ENCODE data around the gene CCDC33. TPM values are rescaled to one million over a fixed set of nuclear protein-coding genes. Genes with fewer than 3 reads are reported as not detected.

Gene CCDC33
- total and polyA plus RNA-seq, 4 experiments from 2014 or later: not detected

- Mint-ChIP-seq H3K27ac (no peak overlapping the region), H3K27me3 (peaks cover 7 to 8% of the 10 kb centered on the region in 2 donors), H3K4me1 (no peaks in the 10 kb centered on the region), H3K9me3 (no peaks in the 10 kb centered on the region), H3K4me3 (no peak overlapping the region), H3K36me3 (no peaks in the 10 kb centered on the region)
- DNase-seq: no peak
- ChIA-PET CTCF (ENCODE audit: partially characterized antibody) (no interaction called here), POLR2A (ENCODE audit: partially characterized antibody) (no interaction called here)
- no peak overlapping the region for H3K27ac ChIP-seq (ENCODE audit: low read depth, low read length)
- no peaks in the 10 kb centered on the region for H3K9me3 ChIP-seq (ENCODE audit: control insufficient read depth in 1 of 2, low read length in 2 of 2)
- no peaks in the 10 kb centered on the region for H3K4me1 ChIP-seq (ENCODE audit: insufficient read depth, low read length)
- intact Hi-C loops (cut with micrococcal nuclease): no loop called here
- H3K27me3 ChIP-seq (ENCODE audit: insufficient read depth, low read length): no peaks in the 10 kb centered on the region
- no peak overlapping the region for H3K4me3 ChIP-seq (ENCODE audit: low read length in 2 of 2)
- H3K36me3 ChIP-seq (ENCODE audit: insufficient read depth, low read length): no peaks in the 10 kb centered on the region
Observed at GRCh38 chr15:74234598-74234875, 1.6 kb upstream of the CCDC33 start.

- no peak for DNase-seq
- peaks cover 7 to 16% of the 10 kb centered on the region in 2 donors for H3K27me3 Mint-ChIP-seq
- no peak overlapping the region for H3K4me3 Mint-ChIP-seq
- no peaks in the 10 kb centered on the region for H3K4me1 ChIP-seq (ENCODE audit: insufficient read depth, low read length)
- H3K9me3 ChIP-seq (ENCODE audit: control insufficient read depth in 1 of 2, low read length in 2 of 2): no peaks in the 10 kb centered on the region
- ChIA-PET CTCF (ENCODE audit: partially characterized antibody) (no interaction called here), POLR2A (ENCODE audit: partially characterized antibody) (no interaction called here)
- intact Hi-C loops (cut with micrococcal nuclease): no loop called here
- H3K4me1 Mint-ChIP-seq: peaks cover 0 to 2% (median 0%) of the 10 kb centered on the region in 4 donors
- no peaks in the 10 kb centered on the region for H3K36me3 Mint-ChIP-seq
- H3K27ac ChIP-seq (ENCODE audit: low read depth, low read length): no peak overlapping the region
- peak overlapping the region in 1 of 7 donors; percentile 23 for H3K27ac Mint-ChIP-seq
- H3K27me3 ChIP-seq (ENCODE audit: insufficient read depth, low read length): no peaks in the 10 kb centered on the region
- H3K4me3 ChIP-seq (ENCODE audit: low read length in 2 of 2): no peak overlapping the region
- no peaks in the 10 kb centered on the region for H3K36me3 ChIP-seq (ENCODE audit: insufficient read depth, low read length)
- H3K9me3 Mint-ChIP-seq: no peaks in the 10 kb centered on the region
Observed at GRCh38 chr15:74239051-74239705, 3.1 kb downstream of the CCDC33 start.

- POLR2A ChIA-PET (ENCODE audit: partially characterized antibody): no interaction called here
- Histone ChIP-seq H3K27me3 (ENCODE audit: insufficient read depth, low read length) (no peaks in the 10 kb centered on the region), H3K4me1 (ENCODE audit: insufficient read depth, low read length) (no peaks in the 10 kb centered on the region), H3K27ac (ENCODE audit: low read depth, low read length) (no peak overlapping the region), H3K9me3 (ENCODE audit: control insufficient read depth in 1 of 2, low read length in 2 of 2) (no peaks in the 10 kb centered on the region), H3K4me3 (ENCODE audit: low read length in 2 of 2) (no peak overlapping the region), H3K36me3 (ENCODE audit: insufficient read depth, low read length) (no peaks in the 10 kb centered on the region)
- no peak overlapping the region for H3K4me3 Mint-ChIP-seq
- H3K27ac Mint-ChIP-seq: no peak overlapping the region
- no peaks in the 10 kb centered on the region for H3K9me3 Mint-ChIP-seq
- peaks cover 14 to 21% of the 10 kb centered on the region in 2 donors for H3K27me3 Mint-ChIP-seq
- no peak for DNase-seq
- intact Hi-C loops (cut with micrococcal nuclease): no loop called here
- H3K36me3 Mint-ChIP-seq: no peaks in the 10 kb centered on the region
- H3K4me1 Mint-ChIP-seq: peaks cover 4 to 7% (median 5%) of the 10 kb centered on the region in 4 donors
- CTCF ChIA-PET (ENCODE audit: partially characterized antibody): no interaction called here
Observed at GRCh38 chr15:74240002-74240568, 4.0 kb downstream of the CCDC33 start.

- DNase-seq: no peak
- H3K27ac Mint-ChIP-seq: no peak overlapping the region
- H3K4me3 Mint-ChIP-seq: no peak overlapping the region
- H3K27me3 Mint-ChIP-seq: peaks cover 20 to 25% of the 10 kb centered on the region in 2 donors
- H3K9me3 Mint-ChIP-seq: no peaks in the 10 kb centered on the region
- ChIA-PET POLR2A (ENCODE audit: partially characterized antibody) (no interaction called here), CTCF (ENCODE audit: partially characterized antibody) (no interaction called here)
- peaks cover 5 to 12% (median 6%) of the 10 kb centered on the region in 4 donors for H3K4me1 Mint-ChIP-seq
- Histone ChIP-seq H3K36me3 (ENCODE audit: insufficient read depth, low read length) (no peaks in the 10 kb centered on the region), H3K4me3 (ENCODE audit: low read length in 2 of 2) (no peak overlapping the region), H3K9me3 (ENCODE audit: control insufficient read depth in 1 of 2, low read length in 2 of 2) (no peaks in the 10 kb centered on the region), H3K27me3 (ENCODE audit: insufficient read depth, low read length) (no peaks in the 10 kb centered on the region), H3K27ac (ENCODE audit: low read depth, low read length) (no peak overlapping the region), H3K4me1 (ENCODE audit: insufficient read depth, low read length) (no peaks in the 10 kb centered on the region)
- no peaks in the 10 kb centered on the region for H3K36me3 Mint-ChIP-seq
- intact Hi-C loops (cut with micrococcal nuclease): no loop called here
Observed at GRCh38 chr15:74240897-74241614, 4.9 kb downstream of the CCDC33 start.

- H3K4me3 Mint-ChIP-seq: no peak overlapping the region
- Histone ChIP-seq H3K9me3 (ENCODE audit: control insufficient read depth in 1 of 2, low read length in 2 of 2) (no peaks in the 10 kb centered on the region), H3K27ac (ENCODE audit: low read depth, low read length) (no peak overlapping the region), H3K36me3 (ENCODE audit: insufficient read depth, low read length) (no peaks in the 10 kb centered on the region), H3K4me1 (ENCODE audit: insufficient read depth, low read length) (no peaks in the 10 kb centered on the region), H3K27me3 (ENCODE audit: insufficient read depth, low read length) (no peaks in the 10 kb centered on the region), H3K4me3 (ENCODE audit: low read length in 2 of 2) (no peak overlapping the region)
- peaks cover 5 to 13% (median 6%) of the 10 kb centered on the region in 4 donors for H3K4me1 Mint-ChIP-seq
- peaks cover 22 to 32% of the 10 kb centered on the region in 2 donors for H3K27me3 Mint-ChIP-seq
- no peaks in the 10 kb centered on the region for H3K36me3 Mint-ChIP-seq
- DNase-seq: no peak
- H3K9me3 Mint-ChIP-seq: no peaks in the 10 kb centered on the region
- CTCF ChIA-PET (ENCODE audit: partially characterized antibody): no interaction called here
- intact Hi-C loops (cut with micrococcal nuclease): no loop called here
- POLR2A ChIA-PET (ENCODE audit: partially characterized antibody): no interaction called here
- H3K27ac Mint-ChIP-seq: no peak overlapping the region
Observed at GRCh38 chr15:74242441-74243185, 6.5 kb downstream of the CCDC33 start.

- no peaks in the 10 kb centered on the region for H3K27me3 ChIP-seq (ENCODE audit: insufficient read depth, low read length)
- H3K27ac Mint-ChIP-seq: no peak overlapping the region
- no peak overlapping the region for H3K27ac ChIP-seq (ENCODE audit: low read depth, low read length)
- CTCF ChIA-PET (ENCODE audit: partially characterized antibody): no interaction called here
- no peak overlapping the region for H3K4me3 ChIP-seq (ENCODE audit: low read length in 2 of 2)
- H3K4me3 Mint-ChIP-seq: no peak overlapping the region
- no peak for DNase-seq
- H3K9me3 Mint-ChIP-seq: no peaks in the 10 kb centered on the region
- no peaks in the 10 kb centered on the region for H3K9me3 ChIP-seq (ENCODE audit: control insufficient read depth in 1 of 2, low read length in 2 of 2)
- H3K36me3 ChIP-seq (ENCODE audit: insufficient read depth, low read length): no peaks in the 10 kb centered on the region
- peaks cover 22 to 32% of the 10 kb centered on the region in 2 donors for H3K27me3 Mint-ChIP-seq
- H3K4me1 ChIP-seq (ENCODE audit: insufficient read depth, low read length): no peaks in the 10 kb centered on the region
- intact Hi-C loops (cut with micrococcal nuclease): no loop called here
- peaks cover 5 to 13% (median 6%) of the 10 kb centered on the region in 4 donors for H3K4me1 Mint-ChIP-seq
- no peaks in the 10 kb centered on the region for H3K36me3 Mint-ChIP-seq
- POLR2A ChIA-PET (ENCODE audit: partially characterized antibody): no interaction called here
Observed at GRCh38 chr15:74243431-74243830, 7.3 kb downstream of the CCDC33 start.

- Histone ChIP-seq H3K27me3 (ENCODE audit: insufficient read depth, low read length) (no peaks in the 10 kb centered on the region), H3K36me3 (ENCODE audit: insufficient read depth, low read length) (no peaks in the 10 kb centered on the region), H3K4me1 (ENCODE audit: insufficient read depth, low read length) (no peaks in the 10 kb centered on the region), H3K27ac (ENCODE audit: low read depth, low read length) (no peak overlapping the region), H3K4me3 (ENCODE audit: low read length in 2 of 2) (no peak overlapping the region), H3K9me3 (ENCODE audit: control insufficient read depth in 1 of 2, low read length in 2 of 2) (no peaks in the 10 kb centered on the region)
- H3K4me3 Mint-ChIP-seq: peak overlapping the region in 2 of 8 donors; percentile 10 to 42
- intact Hi-C loops (cut with micrococcal nuclease): no loop called here
- H3K36me3 Mint-ChIP-seq: no peaks in the 10 kb centered on the region
- peaks cover 5 to 13% (median 6%) of the 10 kb centered on the region in 4 donors for H3K4me1 Mint-ChIP-seq
- no peak overlapping the region for H3K27ac Mint-ChIP-seq
- peaks cover 22 to 34% of the 10 kb centered on the region in 2 donors for H3K27me3 Mint-ChIP-seq
- CTCF ChIA-PET (ENCODE audit: partially characterized antibody): no interaction called here
- H3K9me3 Mint-ChIP-seq: peaks cover 0 to 2% (median 0%) of the 10 kb centered on the region in 8 donors
- POLR2A ChIA-PET (ENCODE audit: partially characterized antibody): no interaction called here
- no peak for DNase-seq
Observed at GRCh38 chr15:74244822-74245341, 8.8 kb downstream of the CCDC33 start.
